ENCODE results near the gene KRTAP10-3. TPM values are rescaled to one million over a fixed set of nuclear protein-coding genes. Genes with fewer than 3 reads are reported as not detected.

The KRTAP10-3 gene
- total RNA-seq, 2 experiments from 2014 or later: not detected

DNA sequence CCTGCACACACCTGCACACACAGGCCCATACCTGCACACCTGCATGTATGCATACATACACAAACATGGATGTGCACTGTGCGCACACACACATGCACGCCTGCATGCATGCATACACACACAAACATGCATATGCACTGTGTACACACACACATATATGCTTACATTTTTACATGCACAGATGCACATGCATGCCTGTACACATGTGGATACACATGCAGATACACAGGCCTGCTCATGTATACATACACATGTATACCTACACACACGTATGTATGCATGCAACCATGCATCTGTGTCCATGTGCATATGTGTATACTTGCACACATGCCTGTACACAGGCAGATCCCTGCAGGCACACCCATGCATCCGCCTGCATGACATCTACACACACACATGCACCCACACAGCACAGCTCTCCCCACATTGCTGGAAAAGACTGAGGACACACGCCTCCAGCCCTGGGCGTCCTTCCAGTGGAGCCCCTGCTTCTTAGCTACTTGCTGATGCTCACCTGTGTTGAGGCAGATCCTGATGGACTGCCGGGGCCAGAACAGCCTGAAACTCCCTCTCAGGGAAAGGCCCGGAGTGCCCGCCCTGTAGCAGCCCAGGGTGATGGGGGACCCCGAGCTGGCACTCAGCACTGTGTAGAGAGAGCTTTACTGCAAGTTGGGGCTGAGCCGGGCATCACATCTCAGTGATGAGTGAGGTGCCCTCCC, 47.2 kb downstream of the KRTAP10-3 start:
- ChIA-PET CTCF (interaction anchor here (0.6 to 5.7 kb wide), 30 partner anchors 10 to 428 kb away, joined by 3 to 67 read pairs (median 4); partner anchors contain the start of genes KRTAP12-3, PTTG1IP, SLX9 and UBE2G2), POLR2A (no interaction called here)
- Mint-ChIP-seq H3K36me3 (no peaks in the 10 kb centered on the region), H3K9me3 (no peaks in the 10 kb centered on the region), H3K27me3 (no peaks in the 10 kb centered on the region), H3K4me1 (ENCODE audit: low read depth) (no peaks in the 10 kb centered on the region), H3K4me3 (no peak overlapping the region), H3K27ac (no peak overlapping the region)
- no peak for DNase-seq
- intact Hi-C loops (cut with micrococcal nuclease): no loop called here

DNA sequence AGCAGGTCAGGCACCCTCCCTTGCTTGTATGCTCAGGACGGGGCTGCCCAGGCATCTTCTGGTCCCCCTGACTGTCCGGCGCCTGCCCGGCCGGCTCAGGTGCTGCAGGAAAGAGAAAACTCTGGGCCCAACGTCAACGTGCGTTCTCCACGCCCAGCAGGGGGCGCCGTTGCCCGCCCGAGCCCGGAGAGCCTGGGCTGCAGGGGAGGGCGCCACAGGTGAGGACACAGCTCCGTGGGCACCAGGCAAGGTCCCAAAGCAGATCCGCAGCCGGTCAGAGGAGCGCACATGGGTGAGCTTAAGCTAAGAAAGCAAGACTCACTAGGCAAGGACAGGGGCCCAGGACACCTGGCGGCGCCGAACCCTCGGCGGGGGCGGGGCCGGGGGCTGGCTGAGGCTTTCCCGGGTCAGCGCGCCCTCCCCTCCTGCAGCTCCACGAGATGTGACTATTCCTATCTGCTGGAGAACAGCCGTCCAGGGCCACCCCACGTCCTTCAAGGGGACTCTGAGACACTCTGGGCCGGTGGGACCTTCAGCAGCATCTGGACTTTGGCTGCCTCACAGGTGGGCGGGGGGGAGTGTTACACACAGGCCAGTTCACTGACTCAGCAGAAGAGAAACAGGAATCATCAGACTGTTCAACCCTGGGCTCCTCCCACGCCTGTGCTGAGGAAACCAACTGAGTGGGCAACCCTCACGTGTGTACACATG, 47.9 kb downstream of the KRTAP10-3 start:
- Mint-ChIP-seq H3K4me3 (no peak overlapping the region), H3K9me3 (no peaks in the 10 kb centered on the region), H3K4me1 (ENCODE audit: low read depth) (no peaks in the 10 kb centered on the region), H3K27ac (no peak overlapping the region), H3K36me3 (no peaks in the 10 kb centered on the region), H3K27me3 (no peaks in the 10 kb centered on the region)
- POLR2A ChIA-PET: no interaction called here
- peak; percentile 82 for DNase-seq
- CTCF ChIA-PET: interaction anchor here (0.6 to 5.7 kb wide), 35 partner anchors 9 to 429 kb away, joined by 3 to 67 read pairs (median 4); partner anchors contain the start of genes KRTAP12-3, PTTG1IP, SLX9 and UBE2G2
- intact Hi-C loops (cut with micrococcal nuclease): loop anchor here (1.0 kb wide), 2 partner anchors 232 to 283 kb away; no protein-coding TSS in a partner anchor

DNA sequence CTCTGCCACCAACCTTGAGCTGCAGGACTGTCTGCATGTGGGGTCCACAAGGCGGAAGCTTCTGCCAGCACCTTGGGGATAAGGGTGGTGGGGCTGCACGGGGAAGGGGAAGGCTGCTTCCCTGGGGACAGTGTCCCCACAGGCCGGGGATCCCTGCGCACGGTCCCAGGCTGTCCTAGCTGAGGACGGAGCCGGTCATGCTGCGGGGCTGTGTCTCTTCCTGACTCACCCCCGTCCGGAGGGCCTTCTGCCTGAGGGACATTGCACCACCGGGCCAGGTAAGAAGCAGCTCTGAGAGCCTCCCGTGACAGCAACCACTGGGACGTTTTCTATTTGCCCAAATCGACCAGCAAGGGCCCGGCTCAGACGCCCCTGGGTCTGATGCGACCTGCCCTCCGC, 48.5 kb downstream of the KRTAP10-3 start:
- DNase-seq: no peak
- H3K9me3 Mint-ChIP-seq: no peaks in the 10 kb centered on the region
- ChIA-PET POLR2A (no interaction called here), CTCF (interaction anchor here (0.6 to 5.7 kb wide), 26 partner anchors 9 to 430 kb away, joined by 3 to 67 read pairs (median 4); partner anchors contain the start of genes PTTG1IP, SLX9 and UBE2G2)
- no peaks in the 10 kb centered on the region for H3K27me3 Mint-ChIP-seq
- no peaks in the 10 kb centered on the region for H3K36me3 Mint-ChIP-seq
- H3K4me1 Mint-ChIP-seq (ENCODE audit: low read depth): no peaks in the 10 kb centered on the region
- no peak overlapping the region for H3K4me3 Mint-ChIP-seq
- intact Hi-C loops (cut with micrococcal nuclease): loop anchor here (1.0 kb wide), 2 partner anchors 232 to 283 kb away; no protein-coding TSS in a partner anchor
- no peak overlapping the region for H3K27ac Mint-ChIP-seq

DNA sequence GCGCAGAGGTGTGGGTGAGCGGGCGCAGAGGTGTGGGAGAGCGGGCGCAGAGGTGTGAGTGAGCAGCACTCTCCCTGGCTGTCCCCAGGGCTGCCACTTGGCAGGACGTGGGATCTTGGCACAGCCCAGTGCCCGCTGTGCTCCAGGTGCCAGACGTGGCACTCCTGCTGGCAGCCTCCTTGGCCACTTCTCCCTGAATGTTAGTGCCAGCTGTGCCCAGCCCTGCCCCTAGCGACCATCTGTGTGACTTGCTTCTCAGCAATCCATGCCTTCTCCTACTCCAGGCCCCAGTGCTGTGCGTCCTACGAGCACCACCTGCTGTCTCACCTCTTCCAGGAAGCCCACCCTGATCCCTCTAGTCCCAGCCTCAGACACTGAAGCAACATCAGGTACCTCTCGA, 49.1 kb downstream of the KRTAP10-3 start:
- intact Hi-C loops (cut with micrococcal nuclease): no loop called here
- no peak overlapping the region for H3K27ac Mint-ChIP-seq
- H3K36me3 Mint-ChIP-seq: no peaks in the 10 kb centered on the region
- DNase-seq: no peak
- CTCF ChIA-PET: interaction anchor here (0.6 to 5.7 kb wide), 13 partner anchors 8 to 423 kb away, joined by 3 to 67 read pairs (median 6); partner anchors contain the start of gene PTTG1IP
- no peaks in the 10 kb centered on the region for H3K27me3 Mint-ChIP-seq
- POLR2A ChIA-PET: no interaction called here
- no peaks in the 10 kb centered on the region for H3K9me3 Mint-ChIP-seq
- H3K4me3 Mint-ChIP-seq: no peak overlapping the region
- H3K4me1 Mint-ChIP-seq (ENCODE audit: low read depth): no peaks in the 10 kb centered on the region

DNA sequence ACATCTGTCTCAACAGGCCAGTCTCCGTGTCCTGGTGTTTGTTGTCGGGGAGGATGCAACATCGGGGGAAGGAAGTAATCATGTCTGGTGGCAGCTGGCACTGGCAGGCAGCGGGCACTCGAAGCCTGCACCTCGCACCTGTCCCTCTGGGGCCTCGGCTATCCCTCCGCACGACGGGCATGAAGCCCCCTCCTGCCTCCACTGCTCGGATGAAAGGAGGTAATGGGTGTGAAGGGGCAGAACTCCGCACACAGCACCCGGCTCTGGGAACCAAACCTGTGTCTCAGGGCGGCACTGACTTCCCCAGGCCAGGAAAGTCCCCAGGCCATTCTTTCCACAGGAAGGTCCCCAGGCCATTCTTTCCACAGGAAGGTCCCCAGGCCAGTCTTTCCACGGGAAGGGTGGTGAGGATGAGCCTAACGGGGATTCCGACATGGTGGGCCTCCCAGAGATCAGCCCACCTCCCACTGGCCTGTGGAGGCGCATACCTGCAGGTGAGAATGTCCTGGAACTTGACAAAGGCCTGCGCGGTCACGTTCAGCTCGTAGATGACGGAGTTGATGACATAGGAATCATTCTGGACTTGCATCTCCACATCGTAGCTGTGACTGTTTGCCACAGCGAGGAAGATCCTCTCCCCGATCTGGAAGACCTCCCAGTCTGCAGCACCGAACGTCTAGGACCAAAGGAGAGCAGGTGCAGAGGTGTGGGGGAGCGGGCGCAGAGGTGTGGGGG, 49.7 kb downstream of the KRTAP10-3 start:
- no peaks in the 10 kb centered on the region for H3K36me3 Mint-ChIP-seq
- intact Hi-C loops (cut with micrococcal nuclease): no loop called here
- ChIA-PET POLR2A (no interaction called here), CTCF (interaction anchor here (1.2 to 5.7 kb wide), 4 partner anchors 234 to 383 kb away, joined by 3 to 67 read pairs (median 20); no protein-coding TSS in a partner anchor)
- no peaks in the 10 kb centered on the region for H3K4me1 Mint-ChIP-seq (ENCODE audit: low read depth)
- no peak overlapping the region for H3K27ac Mint-ChIP-seq
- no peaks in the 10 kb centered on the region for H3K27me3 Mint-ChIP-seq
- H3K9me3 Mint-ChIP-seq: no peaks in the 10 kb centered on the region
- no peak for DNase-seq
- no peak overlapping the region for H3K4me3 Mint-ChIP-seq

DNA sequence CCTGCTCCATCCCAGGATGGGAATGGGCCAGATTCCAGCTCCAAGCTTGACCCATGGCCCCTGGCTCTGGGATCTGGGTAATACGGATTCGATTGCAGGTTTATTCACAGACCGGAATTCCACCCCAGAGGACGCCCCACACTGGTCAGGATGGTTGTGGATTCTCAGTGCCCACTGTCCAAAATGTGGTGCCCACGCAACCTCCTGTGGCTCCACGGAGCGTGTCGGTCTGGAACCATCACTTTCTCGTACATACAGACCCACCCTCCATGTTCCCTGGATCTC, 50.2 kb downstream of the KRTAP10-3 start:
- Mint-ChIP-seq H3K4me1 (ENCODE audit: low read depth) (no peaks in the 10 kb centered on the region), H3K27me3 (no peaks in the 10 kb centered on the region), H3K36me3 (no peaks in the 10 kb centered on the region), H3K9me3 (no peaks in the 10 kb centered on the region), H3K27ac (no peak overlapping the region), H3K4me3 (no peak overlapping the region)
- DNase-seq: no peak
- intact Hi-C loops (cut with micrococcal nuclease): no loop called here
- ChIA-PET CTCF (interaction anchor here (5.7 kb wide), 1 partner anchor 285 kb away, joined by 67 read pairs; no protein-coding TSS in a partner anchor), POLR2A (no interaction called here)

Other genes with a start within 250 kb of the KRTAP10-3 start
- gene CFAP410, start 219.4 kb downstream of the KRTAP10-3 start, total RNA-seq: 10 to 100 TPM; 11.1 to 11.7 TPM
- gene TRPM2, start 205.2 kb downstream of the KRTAP10-3 start, total RNA-seq: 1 to 10 TPM; 1.6 to 1.9 TPM
- gene LRRC3, start 103.3 kb downstream of the KRTAP10-3 start, total RNA-seq: 1 to 10 TPM; 2.6 to 2.8 TPM
- not detected for gene KRTAP10-1, start 18.6 kb downstream of the KRTAP10-3 start, total RNA-seq
- gene KRTAP10-2, start 7.3 kb downstream of the KRTAP10-3 start, total RNA-seq: not detected
- not detected for gene KRTAP10-4, start 14.9 kb upstream of the KRTAP10-3 start, total RNA-seq
- not detected for gene KRTAP10-5, start 21.8 kb upstream of the KRTAP10-3 start, total RNA-seq
- gene KRTAP10-6, start 33.7 kb upstream of the KRTAP10-3 start, total RNA-seq: not detected
- gene KRTAP10-7, start 41.8 kb upstream of the KRTAP10-3 start, total RNA-seq: not detected
- not detected for gene KRTAP10-8, start 53.3 kb upstream of the KRTAP10-3 start, total RNA-seq
- gene KRTAP10-9, start 68.3 kb upstream of the KRTAP10-3 start, total RNA-seq: not detected
- gene KRTAP10-10, start 78.6 kb upstream of the KRTAP10-3 start, total RNA-seq: not detected
- not detected for gene KRTAP10-11, start 87.6 kb upstream of the KRTAP10-3 start, total RNA-seq
- not detected for gene KRTAP12-4, start 95.9 kb upstream of the KRTAP10-3 start, total RNA-seq
- gene KRTAP12-3, start 99.1 kb upstream of the KRTAP10-3 start, total RNA-seq: not detected
- gene KRTAP12-2, start 108.1 kb upstream of the KRTAP10-3 start, total RNA-seq: not detected
- gene KRTAP12-1, start 123.4 kb upstream of the KRTAP10-3 start, total RNA-seq: not detected
- not detected for gene KRTAP10-12, start 138.4 kb upstream of the KRTAP10-3 start, total RNA-seq
- gene TSPEAR, start 152.8 kb upstream of the KRTAP10-3 start, total RNA-seq: not detected
- gene UBE2G2, start 243.0 kb upstream of the KRTAP10-3 start, total RNA-seq: 10 to 100 TPM; 87.6 to 96.0 TPM